Measurements from ENCODE around the gene ZGPAT.

ZGPAT gene

DNA sequence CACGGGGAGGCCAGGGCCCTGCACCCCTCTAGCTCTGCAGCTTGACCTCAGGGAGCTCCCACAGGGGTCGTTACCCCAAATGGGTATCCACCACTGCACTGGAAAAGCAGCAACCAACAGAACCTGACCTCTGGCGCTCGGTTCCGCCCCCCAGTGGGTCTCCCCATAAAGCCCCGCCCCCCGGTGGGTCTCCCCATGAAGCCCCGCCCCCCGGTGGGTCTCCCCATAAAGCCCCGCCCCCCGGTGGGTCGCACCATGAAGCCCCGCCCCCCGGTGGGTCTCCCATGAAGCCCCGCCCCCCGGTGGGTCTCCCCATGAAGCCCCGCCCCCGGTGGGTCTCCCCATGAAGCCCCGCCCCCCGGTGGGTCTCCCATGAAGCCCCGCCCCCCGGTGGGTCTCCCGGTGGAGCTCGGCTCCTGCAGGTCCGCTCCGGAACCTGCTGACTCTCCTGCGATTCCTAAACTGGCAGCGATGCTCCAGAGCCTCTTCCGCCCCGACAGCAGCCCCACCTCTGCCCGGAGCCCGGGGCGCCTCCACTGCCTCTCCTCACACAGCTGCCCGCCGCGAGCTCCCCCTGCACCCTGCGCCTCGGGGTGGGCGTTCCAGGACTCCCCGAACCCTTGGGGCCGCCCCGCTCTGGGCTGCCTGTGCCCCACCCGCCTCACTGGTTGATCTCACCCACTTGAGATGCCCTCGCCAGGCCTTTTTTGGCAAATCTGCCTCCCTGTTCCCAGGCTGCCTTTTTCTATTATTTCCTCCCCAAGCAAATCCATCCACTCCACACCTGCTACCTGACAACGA, 43.8 kb downstream of the ZGPAT start:
- Mint-ChIP-seq H3K9me3 (no peaks in the 10 kb centered on the region), H3K4me3 (no peak overlapping the region), H3K27ac (no peak overlapping the region), H3K4me1 (no peaks in the 10 kb centered on the region), H3K36me3 (no peaks in the 10 kb centered on the region), H3K27me3 (peaks cover 2% of the 10 kb centered on the region)
- ATAC-seq (ENCODE audit: low read depth) (no peak), DNase-seq (ENCODE audit: low spot score in 2 of 2) (no peak)

DNA sequence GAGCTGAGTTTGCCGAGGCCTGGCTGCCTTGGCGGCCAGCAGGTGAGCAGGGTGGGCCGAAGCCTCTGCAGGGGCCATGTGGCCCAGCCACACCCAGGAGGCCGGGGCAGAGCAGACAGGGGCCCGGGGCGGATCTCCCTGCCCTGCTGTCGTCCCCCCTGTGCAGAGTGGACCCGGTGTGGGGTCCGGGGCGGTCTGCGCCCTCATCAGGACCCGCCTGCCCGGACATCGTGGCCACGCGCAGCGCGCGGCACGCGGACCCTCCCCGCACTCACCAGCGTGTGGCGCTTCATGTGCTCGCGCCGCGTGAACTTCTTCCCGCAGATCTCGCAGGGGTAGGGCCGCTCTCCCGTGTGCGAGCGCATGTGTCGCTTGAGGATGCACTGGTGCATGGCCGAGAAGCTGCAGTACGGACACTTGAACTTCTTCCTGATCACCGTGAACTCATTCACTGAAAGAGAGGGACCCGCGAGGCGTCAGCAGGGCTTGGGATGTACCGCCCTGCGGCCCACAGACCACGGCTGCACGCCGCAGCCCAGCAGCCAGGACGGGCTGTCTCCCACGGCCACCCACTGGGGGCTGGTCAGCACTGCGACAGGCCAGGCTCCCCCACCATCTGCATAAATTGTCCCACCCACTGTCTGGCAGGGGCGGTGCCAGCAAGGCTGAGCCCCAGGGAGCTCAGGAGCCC, 44.7 kb downstream of the ZGPAT start:
- peaks cover 4% of the 10 kb centered on the region for H3K27me3 Mint-ChIP-seq
- H3K36me3 Mint-ChIP-seq = no peaks in the 10 kb centered on the region
- no peak overlapping the region for H3K4me3 Mint-ChIP-seq
- no peak overlapping the region for H3K27ac Mint-ChIP-seq
- DNase-seq (ENCODE audit: low spot score in 2 of 2) = no peak
- H3K4me1 Mint-ChIP-seq = no peaks in the 10 kb centered on the region
- H3K9me3 Mint-ChIP-seq = no peaks in the 10 kb centered on the region
- no peak for ATAC-seq (ENCODE audit: low read depth)

- ATAC-seq (ENCODE audit: low read depth) (no peak), DNase-seq (ENCODE audit: low spot score in 2 of 2) (no peak)
- H3K9me3 Mint-ChIP-seq = no peaks in the 10 kb centered on the region
- H3K36me3 Mint-ChIP-seq = no peaks in the 10 kb centered on the region
- H3K4me3 Mint-ChIP-seq = no peak overlapping the region
- peaks cover 9% of the 10 kb centered on the region for H3K27me3 Mint-ChIP-seq
- H3K4me1 Mint-ChIP-seq = no peaks in the 10 kb centered on the region
- no peak overlapping the region for H3K27ac Mint-ChIP-seq
Observed at GRCh38 chr20:63753381-63753780, 45.5 kb downstream of the ZGPAT start.

- no peak for DNase-seq (ENCODE audit: low spot score in 2 of 2)
- no peak for ATAC-seq (ENCODE audit: low read depth)
- no peaks in the 10 kb centered on the region for H3K36me3 Mint-ChIP-seq
- H3K27ac Mint-ChIP-seq = no peak overlapping the region
- H3K4me1 Mint-ChIP-seq = no peaks in the 10 kb centered on the region
- peaks cover 10% of the 10 kb centered on the region for H3K27me3 Mint-ChIP-seq
- no peak overlapping the region for H3K4me3 Mint-ChIP-seq
- H3K9me3 Mint-ChIP-seq = no peaks in the 10 kb centered on the region
Observed at GRCh38 chr20:63754008-63754407, 46.2 kb downstream of the ZGPAT start.

DNA sequence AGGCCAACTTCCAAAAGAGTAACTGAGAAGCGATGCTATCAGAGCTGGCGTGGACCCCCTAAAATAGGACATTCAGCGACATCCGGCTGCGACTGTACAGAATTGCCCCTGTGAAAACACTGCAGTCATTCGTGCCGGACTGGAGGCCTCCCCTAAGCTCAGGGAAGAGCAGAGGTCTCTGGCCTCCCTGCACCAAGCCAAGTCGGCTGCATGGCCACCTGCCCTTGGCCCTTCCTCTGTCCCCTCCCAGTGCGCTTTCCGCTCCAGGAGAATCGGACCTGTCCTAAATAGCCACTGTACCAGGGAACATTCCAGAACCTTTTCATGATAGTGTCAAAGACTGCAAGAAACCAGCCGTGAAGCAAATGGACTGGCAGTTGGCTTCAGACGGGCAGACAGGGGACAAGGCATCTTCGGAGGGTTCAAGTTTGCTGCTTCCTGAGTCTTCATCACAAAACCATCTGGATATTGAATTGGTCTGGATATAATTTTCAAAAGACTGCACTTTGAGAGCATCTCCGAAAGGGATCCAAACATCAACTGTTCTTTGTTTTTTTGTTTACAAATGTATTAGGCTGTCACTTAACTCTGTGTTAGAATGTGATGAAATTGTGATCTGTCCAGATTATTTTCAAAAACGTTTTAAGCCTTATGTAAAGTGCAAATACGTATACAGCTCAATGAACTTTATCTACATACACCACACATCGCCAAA, 48.3 kb downstream of the ZGPAT start:
- Mint-ChIP-seq H3K36me3 (no peaks in the 10 kb centered on the region), H3K9me3 (no peaks in the 10 kb centered on the region), H3K4me3 (no peak overlapping the region), H3K4me1 (no peaks in the 10 kb centered on the region), H3K27me3 (peaks cover 10% of the 10 kb centered on the region), H3K27ac (no peak overlapping the region)
- ATAC-seq (ENCODE audit: low read depth) (no peak), DNase-seq (ENCODE audit: low spot score in 2 of 2) (no peak)

DNA sequence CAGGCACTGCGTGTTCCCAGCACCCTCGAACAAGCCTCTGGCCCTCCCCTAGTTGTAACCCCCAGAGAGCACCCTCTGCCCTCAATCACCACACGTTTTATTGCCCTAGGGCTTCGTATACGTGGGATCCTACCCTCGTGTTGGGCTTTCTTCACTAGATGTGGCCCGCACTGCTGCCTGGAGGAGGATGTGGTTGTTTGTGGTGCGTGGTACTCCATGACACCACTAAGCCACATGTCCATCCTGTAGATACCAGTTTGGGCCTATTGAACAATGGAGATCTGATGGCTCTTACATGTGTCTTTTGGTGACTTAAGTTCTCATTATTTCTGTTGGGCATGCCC, 48.8 kb downstream of the ZGPAT start:
- no peak overlapping the region for H3K4me3 Mint-ChIP-seq
- H3K27ac Mint-ChIP-seq = no peak overlapping the region
- H3K9me3 Mint-ChIP-seq = no peaks in the 10 kb centered on the region
- DNase-seq (ENCODE audit: low spot score in 2 of 2) (no peak), ATAC-seq (ENCODE audit: low read depth) (no peak)
- H3K4me1 Mint-ChIP-seq = no peaks in the 10 kb centered on the region
- H3K27me3 Mint-ChIP-seq = peaks cover 11% of the 10 kb centered on the region
- H3K36me3 Mint-ChIP-seq = no peaks in the 10 kb centered on the region

- H3K27me3 Mint-ChIP-seq = peaks cover 13% of the 10 kb centered on the region
- ATAC-seq (ENCODE audit: low read depth) = no peak
- H3K4me1 Mint-ChIP-seq = no peaks in the 10 kb centered on the region
Observed at GRCh38 chr20:63758152-63758551, 50.3 kb downstream of the ZGPAT start.

GRCh38 chr20:63759377-63759901, 51.6 kb downstream of the ZGPAT start:
- Mint-ChIP-seq H3K36me3 (no peaks in the 10 kb centered on the region), H3K4me1 (no peaks in the 10 kb centered on the region), H3K27ac (no peak overlapping the region), H3K4me3 (no peak overlapping the region), H3K27me3 (peaks cover 13% of the 10 kb centered on the region), H3K9me3 (no peaks in the 10 kb centered on the region)
- no peak for DNase-seq (ENCODE audit: low spot score in 2 of 2)
- ATAC-seq (ENCODE audit: low read depth) = no peak

More at GRCh38 chr20:63758152-63758551, 50.3 kb downstream of the ZGPAT start:
- H3K36me3 Mint-ChIP-seq = no peaks in the 10 kb centered on the region
- DNase-seq (ENCODE audit: low spot score in 2 of 2) = no peak
- no peaks in the 10 kb centered on the region for H3K9me3 Mint-ChIP-seq
- no peak overlapping the region for H3K27ac Mint-ChIP-seq
- no peak overlapping the region for H3K4me3 Mint-ChIP-seq

- Mint-ChIP-seq H3K4me1 (no peaks in the 10 kb centered on the region), H3K36me3 (no peaks in the 10 kb centered on the region), H3K27me3 (peaks cover 8% of the 10 kb centered on the region), H3K4me3 (no peak overlapping the region), H3K27ac (no peak overlapping the region), H3K9me3 (no peaks in the 10 kb centered on the region)
- DNase-seq (ENCODE audit: low spot score in 2 of 2) = no peak
- no peak for ATAC-seq (ENCODE audit: low read depth)
Observed at GRCh38 chr20:63765082-63765873, 57.4 kb downstream of the ZGPAT start.

GRCh38 chr20:63765902-63766301, 58.1 kb downstream of the ZGPAT start:
- no peak overlapping the region for H3K27ac Mint-ChIP-seq
- H3K4me3 Mint-ChIP-seq = no peak overlapping the region
- no peaks in the 10 kb centered on the region for H3K9me3 Mint-ChIP-seq
- H3K36me3 Mint-ChIP-seq = no peaks in the 10 kb centered on the region
- no peak for DNase-seq (ENCODE audit: low spot score in 2 of 2)
- ATAC-seq (ENCODE audit: low read depth) = no peak
- no peaks in the 10 kb centered on the region for H3K4me1 Mint-ChIP-seq
- peaks cover 8% of the 10 kb centered on the region for H3K27me3 Mint-ChIP-seq

GRCh38 chr20:63766695-63767426, 59.0 kb downstream of the ZGPAT start:
- no peak for ATAC-seq (ENCODE audit: low read depth)
- no peak for DNase-seq (ENCODE audit: low spot score in 2 of 2)
- no peak overlapping the region for H3K4me3 Mint-ChIP-seq
- H3K9me3 Mint-ChIP-seq = no peaks in the 10 kb centered on the region
- H3K27ac Mint-ChIP-seq = no peak overlapping the region
- H3K27me3 Mint-ChIP-seq = peaks cover 5% of the 10 kb centered on the region
- H3K36me3 Mint-ChIP-seq = no peaks in the 10 kb centered on the region
- no peaks in the 10 kb centered on the region for H3K4me1 Mint-ChIP-seq

GRCh38 chr20:63767456-63767855, 59.6 kb downstream of the ZGPAT start:
- DNase-seq (ENCODE audit: low spot score in 2 of 2) (no peak), ATAC-seq (ENCODE audit: low read depth) (no peak)
- Mint-ChIP-seq H3K9me3 (no peaks in the 10 kb centered on the region), H3K36me3 (no peaks in the 10 kb centered on the region), H3K4me3 (no peak overlapping the region), H3K27me3 (peaks cover 5% of the 10 kb centered on the region), H3K4me1 (no peaks in the 10 kb centered on the region), H3K27ac (no peak overlapping the region)

DNA sequence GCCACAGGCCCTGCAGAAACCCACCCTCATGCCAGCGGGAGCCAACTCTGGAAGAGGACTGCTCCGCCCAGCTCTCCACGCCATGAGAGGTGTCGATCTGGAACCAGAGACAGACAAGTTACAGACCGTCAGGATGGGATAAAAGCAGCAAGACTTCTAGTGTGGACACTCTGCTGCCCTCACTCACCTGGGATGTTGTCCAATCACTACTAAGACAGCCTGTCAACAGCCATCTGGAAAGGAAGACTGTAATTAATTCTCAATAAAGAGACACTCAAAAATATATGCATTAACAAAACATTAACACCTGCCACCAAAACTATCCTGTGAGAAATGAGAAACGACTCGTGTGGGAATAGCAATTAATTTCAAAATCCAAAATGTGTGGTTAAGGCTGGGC, 60.0 kb downstream of the ZGPAT start:
- H3K4me3 Mint-ChIP-seq = no peak overlapping the region
- no peak overlapping the region for H3K27ac Mint-ChIP-seq
- no peaks in the 10 kb centered on the region for H3K9me3 Mint-ChIP-seq
- peaks cover 6% of the 10 kb centered on the region for H3K27me3 Mint-ChIP-seq
- no peaks in the 10 kb centered on the region for H3K36me3 Mint-ChIP-seq
- DNase-seq (ENCODE audit: low spot score in 2 of 2) (no peak), ATAC-seq (ENCODE audit: low read depth) (no peak)
- H3K4me1 Mint-ChIP-seq = no peaks in the 10 kb centered on the region

All from memory B cell (primary cell).